ENCODE results near the gene UVSSA. TPM values are rescaled to one million over a fixed set of nuclear protein-coding genes. Genes with fewer than 3 reads are reported as not detected.
A peak's percentile ranks its signal among the peaks of the same experiment; 100 is the strongest.
"Not testable (repeated sequence)": the region's sequence is repeated elsewhere in the genome, so short reads cannot be mapped to it uniquely, and the experiment has no call there.

The UVSSA gene
- total RNA-seq, 1 donor from 2014 or later: 28.3 TPM

DNA sequence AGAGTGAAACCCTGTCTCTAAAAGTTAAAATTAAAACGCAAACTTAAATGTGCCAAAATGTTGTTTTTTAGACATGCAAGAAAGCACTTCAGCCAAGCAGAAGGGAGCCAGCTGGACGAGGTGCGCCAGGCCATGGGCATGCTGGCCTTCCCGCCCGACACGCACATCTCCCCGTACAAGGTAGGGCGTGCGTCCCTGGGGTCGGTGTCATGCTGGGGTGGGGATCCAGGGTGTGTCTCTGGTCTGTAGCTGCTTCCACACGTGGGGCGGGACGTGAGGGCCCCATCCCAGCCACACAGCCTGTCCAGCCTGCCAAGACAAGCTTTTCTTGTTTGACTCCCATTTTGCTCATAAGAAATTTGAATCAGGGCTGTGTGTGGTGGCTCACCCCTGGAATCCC is 14.3 kb upstream of the UVSSA start:
- peaks cover 4% of the 10 kb centered on the region for H3K9me3 Mint-ChIP-seq
- H3K4me1 Mint-ChIP-seq: peaks cover 41% of the 10 kb centered on the region
- H3K27me3 Mint-ChIP-seq: no peaks in the 10 kb centered on the region

DNA sequence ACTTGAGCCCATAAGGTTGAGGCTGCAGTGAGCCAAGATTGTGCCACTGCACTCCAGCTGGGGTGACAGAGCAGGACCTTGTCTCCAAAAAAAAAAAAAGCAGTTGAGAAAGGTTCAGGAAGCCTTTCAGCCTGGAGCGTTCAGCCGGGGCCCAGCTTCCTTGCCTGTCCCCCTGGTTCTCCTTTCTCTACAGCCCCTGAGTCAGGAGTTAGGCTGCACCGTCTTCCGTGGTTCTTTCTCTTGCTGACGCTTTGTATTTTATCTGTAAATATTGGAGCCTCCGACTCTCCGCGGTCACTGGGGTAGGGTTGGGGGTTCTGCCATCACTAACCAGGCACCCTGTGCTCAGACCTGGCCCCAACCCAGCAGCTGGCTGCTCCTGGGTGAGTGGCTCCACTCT is 13.8 kb upstream of the UVSSA start:
- no peak overlapping the region for H3K4me3 Mint-ChIP-seq
- H3K36me3 Mint-ChIP-seq (ENCODE audit: low read depth): peaks cover 52% of the 10 kb centered on the region
- intact Hi-C loops (cut with micrococcal nuclease): no loop called here
- H3K27me3 Mint-ChIP-seq: no peaks in the 10 kb centered on the region
- peaks cover 4% of the 10 kb centered on the region for H3K9me3 Mint-ChIP-seq
- peaks cover 43% of the 10 kb centered on the region for H3K4me1 Mint-ChIP-seq
- no peak for DNase-seq
- H3K27ac Mint-ChIP-seq: no peak overlapping the region

More for the DNA sequence above, 14.3 kb upstream of the UVSSA start:
- Mint-ChIP-seq H3K4me3 (no peak overlapping the region), H3K36me3 (ENCODE audit: low read depth) (peaks cover 50% of the 10 kb centered on the region), H3K27ac (no peak overlapping the region)
- intact Hi-C loops (cut with micrococcal nuclease): no loop called here
- no peak for DNase-seq

DNA sequence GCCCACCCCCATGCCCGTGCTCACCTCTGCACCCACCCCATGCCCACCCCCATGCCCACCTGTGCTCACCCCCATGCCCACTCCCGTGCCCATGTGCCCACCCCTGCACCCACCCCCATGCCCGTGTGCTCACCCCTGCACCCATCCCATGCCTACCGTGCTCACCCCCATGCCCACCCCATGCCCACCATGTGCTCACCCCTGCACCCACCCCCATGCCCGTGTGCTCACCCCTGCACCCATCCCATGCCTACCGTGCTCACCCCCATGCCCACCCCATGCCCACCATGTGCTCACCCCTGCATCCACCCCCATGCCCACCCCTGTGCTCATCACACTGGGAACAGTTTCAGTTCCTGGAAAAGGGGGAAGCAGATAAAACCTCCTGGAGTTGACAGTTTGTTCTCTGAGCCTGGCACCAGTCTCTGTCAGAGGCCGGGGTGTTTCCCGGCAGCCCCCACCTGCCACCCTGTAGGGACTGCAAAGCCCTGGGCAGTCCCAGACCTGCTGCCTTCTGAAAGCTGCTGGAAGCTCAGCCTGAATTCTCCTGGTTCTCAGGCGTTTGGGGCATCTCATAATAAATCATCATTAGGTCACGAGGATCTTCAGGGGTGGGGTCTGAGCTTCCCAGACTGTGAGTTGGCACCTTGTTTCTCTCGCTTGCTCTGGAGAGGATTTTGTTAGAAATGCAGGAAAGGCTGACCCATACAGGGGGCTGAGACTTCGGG is 13.0 kb upstream of the UVSSA start:
- intact Hi-C loops (cut with micrococcal nuclease); H3K27me3 Mint-ChIP-seq; DNase-seq; H3K9me3 Mint-ChIP-seq; H3K4me3 Mint-ChIP-seq: not testable (repeated sequence)
- peaks cover 56% of the 10 kb centered on the region for H3K36me3 Mint-ChIP-seq (ENCODE audit: low read depth)
- peaks cover 43% of the 10 kb centered on the region for H3K4me1 Mint-ChIP-seq
- H3K27ac Mint-ChIP-seq: peak overlapping the region; percentile 34

DNA sequence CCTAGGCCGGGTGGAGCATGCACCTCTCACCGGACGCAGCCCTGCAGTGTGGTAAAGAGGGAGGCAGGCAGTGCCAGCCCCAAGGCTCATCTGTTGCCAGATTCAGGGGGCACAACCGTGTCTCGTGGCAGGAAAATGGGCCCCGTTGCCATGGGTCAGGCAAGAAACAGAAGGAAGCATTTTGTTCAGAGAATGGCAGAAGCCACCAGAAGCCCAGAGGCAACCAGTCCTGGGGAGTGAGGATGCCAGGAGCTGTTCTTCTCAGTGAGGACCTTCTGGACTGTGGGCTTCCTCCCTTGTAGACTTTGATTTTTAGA is 12.5 kb upstream of the UVSSA start:
- Mint-ChIP-seq H3K27me3 (no peaks in the 10 kb centered on the region), H3K36me3 (ENCODE audit: low read depth) (peaks cover 57% of the 10 kb centered on the region), H3K4me3 (no peak overlapping the region), H3K4me1 (peaks cover 37% of the 10 kb centered on the region), H3K9me3 (peaks cover 4% of the 10 kb centered on the region), H3K27ac (peak overlapping the region; percentile 34)
- no peak for DNase-seq
- intact Hi-C loops (cut with micrococcal nuclease): no loop called here

DNA sequence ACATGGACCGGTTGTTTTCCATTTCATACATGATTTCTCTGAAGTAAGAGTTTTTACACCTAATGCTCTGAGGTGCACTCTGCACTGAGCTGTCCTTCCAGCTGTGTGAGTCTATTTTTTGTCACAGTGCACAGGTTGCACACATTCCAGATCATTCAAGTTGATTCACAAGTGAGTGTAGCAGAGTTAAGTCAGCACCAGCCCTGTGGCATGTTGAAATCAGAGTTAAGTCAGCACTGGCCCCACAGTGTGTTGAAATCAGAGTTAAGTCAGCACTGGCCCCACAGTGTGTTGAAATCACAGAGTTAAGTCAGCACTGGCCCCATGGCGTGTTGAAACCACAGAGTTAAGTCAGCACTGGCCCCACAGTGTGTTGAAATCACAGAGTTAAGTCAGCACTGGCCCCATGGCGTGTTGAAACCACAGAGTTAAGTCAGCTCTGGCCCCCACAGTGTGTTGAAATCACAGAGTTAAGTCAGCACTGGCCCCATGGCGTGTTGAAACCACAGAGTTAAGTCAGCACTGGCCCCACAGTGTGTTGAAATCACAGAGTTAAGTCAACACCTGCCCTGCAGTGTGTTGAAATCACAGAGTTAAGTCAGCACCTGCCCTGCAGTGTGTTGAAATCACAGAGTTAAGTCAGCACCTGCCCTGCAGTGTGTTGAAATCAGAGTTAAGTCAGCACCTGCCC is 11.7 kb upstream of the UVSSA start:
- H3K4me3 Mint-ChIP-seq; H3K9me3 Mint-ChIP-seq; H3K27me3 Mint-ChIP-seq; intact Hi-C loops (cut with micrococcal nuclease); DNase-seq: not testable (repeated sequence)
- Mint-ChIP-seq H3K36me3 (ENCODE audit: low read depth) (peaks cover 58% of the 10 kb centered on the region), H3K27ac (peak overlapping the region; percentile 70), H3K4me1 (peaks cover 33% of the 10 kb centered on the region)

DNA sequence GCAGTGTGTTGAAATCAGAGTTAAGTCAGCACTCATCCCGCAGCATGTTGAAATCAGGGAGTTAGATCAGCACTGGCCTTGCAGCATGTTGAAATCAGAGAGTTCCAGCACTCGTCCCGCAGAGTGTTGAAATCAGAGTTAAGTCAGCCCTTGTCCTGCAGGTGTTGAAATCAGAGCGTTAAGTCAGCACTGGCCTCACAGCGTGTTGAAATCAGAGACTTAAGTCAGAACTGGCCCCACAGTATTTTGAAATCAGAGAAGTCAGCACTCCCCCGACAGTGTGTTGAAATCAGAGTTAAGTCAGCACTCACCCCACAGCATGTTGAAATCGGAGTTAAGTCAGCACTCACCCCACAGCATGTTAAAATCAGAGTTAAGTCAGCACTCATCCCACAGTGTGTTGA is 10.9 kb upstream of the UVSSA start:
- Mint-ChIP-seq H3K9me3 (peaks cover 4% of the 10 kb centered on the region), H3K27me3 (no peaks in the 10 kb centered on the region), H3K36me3 (ENCODE audit: low read depth) (peaks cover 60% of the 10 kb centered on the region), H3K4me1 (peaks cover 27% of the 10 kb centered on the region), H3K4me3 (no peak overlapping the region), H3K27ac (peak overlapping the region; percentile 40)
- intact Hi-C loops (cut with micrococcal nuclease): no loop called here
- no peak for DNase-seq

DNA sequence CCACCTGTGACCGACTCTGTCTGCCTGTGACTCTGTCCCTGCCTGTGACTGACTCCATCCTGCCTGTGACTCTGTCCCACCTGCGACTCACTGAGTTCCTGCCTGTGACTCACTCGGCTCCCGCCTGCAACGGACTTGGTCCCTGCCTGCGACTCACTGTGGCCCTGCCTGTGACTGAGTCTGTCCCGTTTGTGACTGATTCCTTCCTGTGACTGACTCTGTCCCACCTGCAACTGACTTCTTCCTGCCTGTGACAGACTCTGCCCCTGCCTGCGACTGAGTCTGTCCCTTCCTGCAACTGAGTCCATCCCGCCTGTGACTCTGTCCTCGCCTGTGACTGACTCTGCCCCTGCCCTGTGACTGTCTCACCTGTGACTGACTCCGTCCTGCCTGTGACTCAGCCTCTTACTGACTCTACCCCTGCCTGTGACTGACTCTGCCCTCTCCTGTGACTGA is 9.6 kb upstream of the UVSSA start:
- DNase-seq: peak; percentile 75
- H3K4me3 Mint-ChIP-seq: no peak overlapping the region

DNA sequence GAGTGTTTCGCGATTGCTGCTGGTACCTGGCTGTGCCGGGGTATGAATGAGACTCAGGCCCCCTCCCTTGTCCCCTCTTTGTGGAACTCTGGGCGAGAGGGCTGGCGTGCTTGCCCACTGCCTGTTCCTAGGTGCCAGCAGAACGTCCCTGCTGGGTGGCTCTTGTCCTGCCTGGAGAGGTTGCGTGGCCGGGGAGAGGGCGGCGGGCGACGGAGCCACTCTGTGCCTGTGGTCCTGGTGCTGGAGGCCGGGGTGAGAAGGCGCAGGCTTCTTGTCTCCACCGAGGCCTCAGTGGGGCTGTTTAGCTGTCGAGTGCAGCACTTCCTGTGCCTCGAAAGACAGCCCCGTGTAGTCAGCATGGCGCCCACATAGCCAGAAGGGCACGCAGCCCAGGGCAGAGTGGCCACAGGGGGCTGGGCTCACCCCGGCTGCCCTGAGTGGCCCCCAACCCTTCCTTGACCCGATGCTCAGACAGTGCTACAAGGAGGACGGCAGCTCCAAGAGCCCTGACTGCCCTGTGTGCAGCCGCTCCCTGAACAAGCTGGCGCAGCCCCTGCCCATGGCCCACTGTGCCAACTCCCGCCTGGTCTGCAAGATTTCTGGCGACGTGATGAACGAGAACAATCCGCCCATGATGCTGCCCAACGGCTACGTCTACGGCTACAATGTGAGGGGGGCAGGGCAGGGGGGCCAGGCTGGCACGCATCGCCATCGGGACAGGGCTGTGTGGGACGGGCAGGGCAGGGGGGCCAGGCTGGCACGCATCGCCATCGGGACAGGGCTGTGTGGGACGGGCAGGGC is 8.9 kb upstream of the UVSSA start:
- DNase-seq: no peak
- Mint-ChIP-seq H3K4me1 (peaks cover 24% of the 10 kb centered on the region), H3K4me3 (no peak overlapping the region), H3K36me3 (ENCODE audit: low read depth) (peaks cover 57% of the 10 kb centered on the region), H3K27ac (peak overlapping the region; percentile 74), H3K27me3 (no peaks in the 10 kb centered on the region), H3K9me3 (peaks cover 4% of the 10 kb centered on the region)
- intact Hi-C loops (cut with micrococcal nuclease): no loop called here

More for the DNA sequence above, 9.6 kb upstream of the UVSSA start:
- Mint-ChIP-seq H3K27me3 (no peaks in the 10 kb centered on the region), H3K9me3 (peaks cover 4% of the 10 kb centered on the region), H3K36me3 (ENCODE audit: low read depth) (peaks cover 55% of the 10 kb centered on the region), H3K4me1 (peaks cover 24% of the 10 kb centered on the region), H3K27ac (peak overlapping the region; percentile 74)
- intact Hi-C loops (cut with micrococcal nuclease): no loop called here

DNA sequence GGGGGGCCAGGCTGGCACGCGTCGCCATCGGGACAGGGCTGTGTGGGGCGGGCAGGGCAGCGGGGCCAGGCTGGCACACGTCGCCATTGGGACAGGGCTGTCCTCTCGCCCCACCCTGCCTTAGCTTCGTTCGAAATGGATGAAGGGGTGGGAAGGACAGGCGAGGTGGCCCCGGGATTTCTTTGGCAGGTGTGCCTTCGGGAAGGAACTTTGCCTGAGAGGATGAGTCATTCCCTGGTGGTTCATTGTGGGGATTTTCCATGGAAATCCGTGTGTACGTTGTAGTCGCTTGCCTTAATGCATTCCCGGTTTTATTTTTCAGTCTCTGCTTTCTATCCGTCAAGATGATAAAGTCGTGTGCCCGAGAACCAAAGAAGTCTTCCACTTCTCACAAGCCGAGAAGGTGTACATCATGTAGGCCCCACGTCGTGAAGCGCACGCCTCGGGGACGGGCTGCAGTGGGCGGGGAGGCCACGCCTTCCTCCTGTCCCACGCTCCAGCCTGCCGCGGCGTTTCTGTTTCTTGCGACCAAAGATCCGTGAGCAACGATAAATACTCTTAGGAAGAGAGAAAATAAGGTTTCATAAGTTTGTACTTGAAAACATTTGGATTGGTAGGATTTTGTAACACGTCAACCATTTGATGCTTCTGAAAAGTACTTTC is 8.1 kb upstream of the UVSSA start:
- H3K36me3 Mint-ChIP-seq (ENCODE audit: low read depth): peaks cover 56% of the 10 kb centered on the region
- H3K4me3 Mint-ChIP-seq: no peak overlapping the region
- intact Hi-C loops (cut with micrococcal nuclease): no loop called here

DNA sequence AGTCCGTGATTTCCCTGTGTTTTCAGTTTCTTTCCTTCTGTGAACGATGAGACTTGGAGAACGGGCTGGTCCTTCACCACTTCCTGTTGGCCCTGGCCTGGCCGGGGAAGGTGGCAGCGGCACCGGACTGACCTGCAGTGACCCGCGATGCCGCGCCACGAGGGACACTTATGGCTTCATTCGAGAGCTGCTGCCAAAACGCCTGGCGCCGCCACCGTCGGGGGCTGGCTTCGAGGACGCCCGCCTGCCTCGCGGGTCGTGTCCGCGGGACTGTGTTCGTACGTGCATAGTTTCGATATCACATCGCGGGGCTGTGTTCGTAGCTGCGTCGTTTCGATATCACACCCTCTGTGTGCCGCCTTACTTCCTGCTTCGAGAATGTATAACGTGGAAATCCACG is 7.5 kb upstream of the UVSSA start:
- Mint-ChIP-seq H3K4me1 (peaks cover 22% of the 10 kb centered on the region), H3K36me3 (ENCODE audit: low read depth) (peaks cover 51% of the 10 kb centered on the region), H3K27me3 (no peaks in the 10 kb centered on the region), H3K27ac (no peak overlapping the region), H3K4me3 (no peak overlapping the region), H3K9me3 (peaks cover 4% of the 10 kb centered on the region)
- intact Hi-C loops (cut with micrococcal nuclease): no loop called here
- no peak for DNase-seq

More for the DNA sequence above, 8.1 kb upstream of the UVSSA start:
- no peak overlapping the region for H3K27ac Mint-ChIP-seq
- H3K9me3 Mint-ChIP-seq: peaks cover 4% of the 10 kb centered on the region
- H3K27me3 Mint-ChIP-seq: no peaks in the 10 kb centered on the region
- H3K4me1 Mint-ChIP-seq: peaks cover 24% of the 10 kb centered on the region
- no peak for DNase-seq

DNA sequence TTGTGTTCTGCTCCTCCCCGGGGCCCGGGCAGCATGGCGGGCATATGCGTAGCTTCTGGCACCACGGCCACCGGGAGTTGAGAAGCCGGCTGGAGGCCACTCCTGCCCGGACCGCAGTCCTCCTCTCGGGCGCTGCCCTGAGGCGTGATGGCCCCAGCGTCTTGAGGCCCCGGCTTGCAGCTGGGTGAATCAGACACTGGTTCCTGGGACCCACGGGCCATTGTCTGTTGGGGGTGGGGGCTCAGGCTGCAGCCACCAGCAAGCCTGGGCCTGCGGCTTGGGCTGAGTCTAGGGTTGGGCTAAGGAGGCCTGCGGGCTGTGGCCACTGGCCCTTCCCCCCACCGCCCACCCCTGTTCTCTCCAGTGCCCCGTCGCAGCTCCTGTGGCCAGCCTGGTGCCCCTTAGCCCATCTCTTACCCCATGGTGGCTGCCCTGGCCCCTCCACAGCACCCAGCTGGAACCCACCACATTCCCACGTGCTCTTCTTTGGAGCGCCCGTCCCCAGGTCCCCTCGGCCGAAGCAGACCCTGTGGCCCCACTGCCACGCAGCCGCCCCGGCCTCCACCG is 6.7 kb upstream of the UVSSA start:
- Mint-ChIP-seq H3K27ac (no peak overlapping the region), H3K27me3 (no peaks in the 10 kb centered on the region), H3K4me3 (no peak overlapping the region), H3K36me3 (ENCODE audit: low read depth) (peaks cover 46% of the 10 kb centered on the region), H3K9me3 (peaks cover 4% of the 10 kb centered on the region), H3K4me1 (peaks cover 24% of the 10 kb centered on the region)
- intact Hi-C loops (cut with micrococcal nuclease): no loop called here
- no peak for DNase-seq

DNA sequence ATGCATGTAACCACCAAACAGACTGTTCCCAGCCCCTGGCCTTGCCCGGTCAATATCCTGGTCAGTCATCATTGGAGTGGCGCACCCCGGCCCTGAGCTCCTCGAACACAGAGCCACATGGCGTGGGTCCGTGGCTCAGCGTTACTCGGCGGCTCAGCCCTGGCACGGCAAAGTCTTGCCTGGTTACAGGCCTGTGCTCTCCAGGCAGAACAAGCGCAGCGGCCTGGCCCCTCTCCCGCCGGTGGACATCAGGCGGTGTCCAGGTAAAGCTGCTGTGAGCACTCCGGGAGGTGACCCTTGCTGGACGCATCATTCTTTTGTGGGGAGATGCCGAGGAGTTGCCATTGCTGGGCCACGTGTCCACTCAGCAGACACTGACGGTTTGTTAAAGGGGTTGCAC is 6.1 kb upstream of the UVSSA start:
- H3K27me3 Mint-ChIP-seq: no peaks in the 10 kb centered on the region
- no peak overlapping the region for H3K27ac Mint-ChIP-seq
- peaks cover 28% of the 10 kb centered on the region for H3K4me1 Mint-ChIP-seq
- H3K36me3 Mint-ChIP-seq (ENCODE audit: low read depth): peaks cover 45% of the 10 kb centered on the region
- peaks cover 4% of the 10 kb centered on the region for H3K9me3 Mint-ChIP-seq
- no peak for DNase-seq
- intact Hi-C loops (cut with micrococcal nuclease): no loop called here
- H3K4me3 Mint-ChIP-seq: no peak overlapping the region

DNA sequence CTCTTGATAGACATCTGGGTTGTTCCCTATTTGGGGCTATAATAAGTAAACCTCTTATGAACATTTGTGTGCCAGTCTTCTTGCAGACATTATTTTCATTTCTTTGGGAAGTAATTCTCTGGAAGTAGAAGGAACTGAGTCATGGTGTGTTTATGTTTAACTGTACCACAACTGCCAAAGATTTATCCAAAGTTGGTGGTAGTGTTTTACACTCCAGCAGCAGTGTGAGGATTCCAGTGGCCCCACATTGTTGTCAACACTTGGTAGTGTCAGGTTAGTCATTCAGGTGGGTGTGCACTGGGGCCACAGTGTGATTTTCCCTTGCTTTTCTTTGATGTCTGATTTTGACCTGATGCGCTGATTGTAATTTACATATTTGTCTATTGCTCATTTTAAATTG is 5.0 kb upstream of the UVSSA start:
- DNase-seq: no peak
- intact Hi-C loops (cut with micrococcal nuclease): no loop called here
- Mint-ChIP-seq H3K36me3 (ENCODE audit: low read depth) (peaks cover 35% of the 10 kb centered on the region), H3K4me1 (peaks cover 23% of the 10 kb centered on the region), H3K27ac (no peak overlapping the region), H3K9me3 (no peaks in the 10 kb centered on the region), H3K4me3 (no peak overlapping the region), H3K27me3 (no peaks in the 10 kb centered on the region)
